Gastrocnemius medialis (tissue), 4 donors: ENCODE measurements around the gene IGSF8. TPM values are rescaled to one million over a fixed set of nuclear protein-coding genes. Genes with fewer than 3 reads are reported as not detected.

Source experiments
- ATAC-seq, 2 donors: fragments of 150-250 bp; one replicate each; pipeline ENCODE4 v1.9.1; 2016
- DNase-seq, 2 donors: peaks; one replicate each; pipeline ENCODE4 v3.0.0-alpha.2; 2019
- H3K27ac ChIP-seq, 4 donors: fragments of 200-600 bp; sonication (generic); 1 replicate in 1 of 4; 2 replicates in 3 of 4; pipeline ENCODE4 v1.5.1; 2016 to 2018; ENCODE audit warnings: mild to moderate bottlenecking in 2 of 4, moderate library complexity in 1 of 4
- H3K27me3 ChIP-seq, 3 donors: fragments of 200-600 bp; sonication (generic) in 2 of 3; 1 replicate in 1 of 3; 2 replicates in 2 of 3; pipeline versions ENCODE4 v1.5.1 to v1.6.0; 2016 to 2019; ENCODE audit warnings: mild to moderate bottlenecking in 1 of 3, moderate library complexity in 1 of 3
- H3K36me3 ChIP-seq, 2 donors: fragments of 200-600 bp; sonication (generic) in 1 of 2; one replicate each; pipeline ENCODE4 v1.5.1; 2017 to 2018
- H3K4me1 ChIP-seq, 2 donors: fragments of 200-600 bp; sonication (generic) in 1 of 2; one replicate each; pipeline ENCODE4 v1.5.1; 2016 to 2017; ENCODE audit warnings: mild to moderate bottlenecking in 2 of 2
- H3K4me3 ChIP-seq, 4 donors: fragments of 200-600 bp; sonication (generic) in 3 of 4; 1 replicate in 1 of 4; 2 replicates in 3 of 4; pipeline ENCODE4 v1.5.1; 2016 to 2019; ENCODE audit warnings: mild to moderate bottlenecking in 2 of 4
- H3K9me3 ChIP-seq, 3 donors: fragments of 200-600 bp; sonication (generic) in 2 of 3; 1 replicate in 1 of 3; 2 replicates in 2 of 3; pipeline ENCODE4 v1.5.1; 2016 to 2019
- POLR2A ChIP-seq, 2 donors: fragments of 450-650 bp; IDR thresholded peaks; one replicate each; pipeline ENCODE4 v1.6.1; 2017; ENCODE audit warnings: antibody characterized with exemption in 2 of 2, mild to moderate bottlenecking in 2 of 2, moderate library complexity in 2 of 2
- in situ Hi-C, 4 donors: fragments of 200-750 bp; cut with MboI; loops; one replicate each; pipeline versions ENCODE4 v1.15.0 to v1.8.0; 2017; ENCODE audit warnings: low sequenced_read_pairs in 4 of 4
- intact Hi-C: fragments of 100-400 bp; cut with DNase I; formaldehyde crosslinking; loops from one replicate; pipeline ENCODE4 v1.15.1; 2023; ENCODE audit warnings: low total_unique reads
- total RNA-seq, 4 donors: library from RNA; depleted of rRNA; stranded (reverse); fragments of >200 nt; gene quantifications; one replicate each; pipeline versions ENCODE4 v1.1.0 to v1.2.3, GENCODE V29; 2016
- TF ChIP-seq, protein P1 (sequence below), 5 experiments: fragments of 450-650 bp in 3 of 5; fragments of 200-600 bp in 2 of 5; sonication (generic) in 2 of 5; IDR thresholded peaks in 4 of 5; conservative IDR thresholded peaks in 1 of 5; 1 replicate in 4 of 5; 2 replicates in 1 of 5; pipeline ENCODE4 v1.5.1; 2016 to 2019; ENCODE audit warnings: antibody characterized with exemption in 5 of 5, mild to moderate bottlenecking in 3 of 5, moderate library complexity in 3 of 5

The IGSF8 gene
- total RNA-seq, 4 donors from 2014 or later: 3.4 to 12.8 (median 8.7) TPM

DNA sequence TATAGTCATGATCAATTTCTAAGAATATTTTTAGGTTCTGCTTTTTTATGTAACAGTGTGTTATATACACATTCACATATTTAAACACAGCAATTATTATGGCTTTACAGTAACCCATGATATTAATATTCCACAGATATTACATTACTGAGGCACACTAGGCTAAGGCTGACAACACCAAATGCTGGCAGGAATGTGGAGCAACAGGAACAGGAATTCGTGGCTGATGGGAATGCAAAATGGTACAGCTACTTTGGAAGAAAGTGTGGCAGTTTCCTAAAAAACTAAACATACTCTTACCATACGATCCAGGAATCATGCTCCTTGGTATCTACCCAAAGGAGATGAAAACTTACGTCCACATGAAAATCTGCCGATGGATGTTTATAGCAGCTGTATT lies 19.0 kb downstream of the IGSF8 start:
- ATAC-seq (no peak), DNase-seq (no peak)
- intact Hi-C loops: loop anchor here (2.0 kb wide), 1 partner anchor 33 kb away; no protein-coding TSS in a partner anchor
- in situ Hi-C loops: loop anchor here in 2 of 4 donors (25.0 kb wide), 2 partner anchors 208 to 283 kb away; partner anchors contain the start of genes NHLH1 (in 2 of the 2) and PEX19 (in 1 of the 2)
- peaks cover 0 to 13% of the 10 kb centered on the region in 2 donors for H3K4me1 ChIP-seq
- H3K4me3 ChIP-seq: no peak overlapping the region
- no peaks in the 10 kb centered on the region for H3K9me3 ChIP-seq
- H3K27me3 ChIP-seq: peaks cover 0 to 16% (median 3%) of the 10 kb centered on the region in 3 donors
- no peak overlapping the region for H3K27ac ChIP-seq
- H3K36me3 ChIP-seq: no peaks in the 10 kb centered on the region
- TF ChIP-seq, protein P1, sequence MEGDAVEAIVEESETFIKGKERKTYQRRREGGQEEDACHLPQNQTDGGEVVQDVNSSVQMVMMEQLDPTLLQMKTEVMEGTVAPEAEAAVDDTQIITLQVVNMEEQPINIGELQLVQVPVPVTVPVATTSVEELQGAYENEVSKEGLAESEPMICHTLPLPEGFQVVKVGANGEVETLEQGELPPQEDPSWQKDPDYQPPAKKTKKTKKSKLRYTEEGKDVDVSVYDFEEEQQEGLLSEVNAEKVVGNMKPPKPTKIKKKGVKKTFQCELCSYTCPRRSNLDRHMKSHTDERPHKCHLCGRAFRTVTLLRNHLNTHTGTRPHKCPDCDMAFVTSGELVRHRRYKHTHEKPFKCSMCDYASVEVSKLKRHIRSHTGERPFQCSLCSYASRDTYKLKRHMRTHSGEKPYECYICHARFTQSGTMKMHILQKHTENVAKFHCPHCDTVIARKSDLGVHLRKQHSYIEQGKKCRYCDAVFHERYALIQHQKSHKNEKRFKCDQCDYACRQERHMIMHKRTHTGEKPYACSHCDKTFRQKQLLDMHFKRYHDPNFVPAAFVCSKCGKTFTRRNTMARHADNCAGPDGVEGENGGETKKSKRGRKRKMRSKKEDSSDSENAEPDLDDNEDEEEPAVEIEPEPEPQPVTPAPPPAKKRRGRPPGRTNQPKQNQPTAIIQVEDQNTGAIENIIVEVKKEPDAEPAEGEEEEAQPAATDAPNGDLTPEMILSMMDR (IDR thresholded peaks at IDR 0.05 in 4 of 5, conservative IDR thresholded peaks at IDR 0.05 in 1 of 5): no peak
- TF ChIP-seq POLR2A (IDR thresholded peaks at IDR 0.05): no peak

DNA sequence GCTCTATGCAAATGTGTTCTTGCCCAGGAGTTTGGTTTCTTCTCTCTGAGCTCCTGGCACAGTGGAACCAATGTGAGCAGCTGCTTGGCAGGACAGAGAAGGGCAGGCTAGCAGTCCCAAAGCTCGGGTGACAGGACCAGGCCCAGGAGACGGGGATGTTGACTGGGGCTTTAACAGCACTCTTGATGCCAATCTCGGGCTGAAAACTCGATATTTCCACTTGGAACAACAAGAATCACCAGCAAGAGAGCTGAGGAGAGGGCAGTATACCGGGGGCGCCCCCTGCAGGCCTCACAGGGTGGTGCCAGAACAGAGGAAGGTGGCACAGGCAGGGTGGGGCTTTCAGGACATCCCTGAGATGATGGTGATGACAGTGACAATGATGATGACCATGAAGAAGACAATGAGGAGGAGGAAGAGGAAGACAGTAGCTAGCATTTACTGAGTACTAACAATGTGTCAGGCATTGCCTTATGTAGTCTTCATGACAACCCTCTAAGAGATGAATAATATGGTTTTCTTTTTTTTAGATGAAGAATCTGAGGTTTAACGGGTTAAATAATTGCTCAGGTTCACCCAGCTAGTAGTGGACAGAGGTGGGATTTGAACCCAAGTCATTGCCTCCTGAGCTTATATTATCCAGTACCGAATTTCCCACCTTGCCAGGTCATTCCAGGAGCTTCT lies 19.8 kb downstream of the IGSF8 start:
- TF ChIP-seq, protein P1 (IDR thresholded peaks at IDR 0.05 in 4 of 5, conservative IDR thresholded peaks at IDR 0.05 in 1 of 5): peak; percentile 41 to 71 (median 54)
- TF ChIP-seq POLR2A (IDR thresholded peaks at IDR 0.05): no peak
- peaks cover 0 to 16% (median 3%) of the 10 kb centered on the region in 3 donors for H3K27me3 ChIP-seq
- H3K36me3 ChIP-seq: no peaks in the 10 kb centered on the region
- H3K9me3 ChIP-seq: no peaks in the 10 kb centered on the region
- in situ Hi-C loops: loop anchor here in 2 of 4 donors (25.0 kb wide), 2 partner anchors 209 to 284 kb away; partner anchors contain the start of genes NHLH1 (in 2 of the 2) and PEX19 (in 1 of the 2)
- intact Hi-C loops: loop anchor here (2.0 kb wide), 1 partner anchor 32 kb away; no protein-coding TSS in a partner anchor
- ATAC-seq: peak; percentile 63 to 92
- DNase-seq: peak in 1 of 2 donors; percentile 64
- H3K4me1 ChIP-seq: peaks cover 0 to 13% of the 10 kb centered on the region in 2 donors
- no peak overlapping the region for H3K4me3 ChIP-seq
- peak overlapping the region in 2 of 4 donors; percentile 29 to 62 for H3K27ac ChIP-seq

DNA sequence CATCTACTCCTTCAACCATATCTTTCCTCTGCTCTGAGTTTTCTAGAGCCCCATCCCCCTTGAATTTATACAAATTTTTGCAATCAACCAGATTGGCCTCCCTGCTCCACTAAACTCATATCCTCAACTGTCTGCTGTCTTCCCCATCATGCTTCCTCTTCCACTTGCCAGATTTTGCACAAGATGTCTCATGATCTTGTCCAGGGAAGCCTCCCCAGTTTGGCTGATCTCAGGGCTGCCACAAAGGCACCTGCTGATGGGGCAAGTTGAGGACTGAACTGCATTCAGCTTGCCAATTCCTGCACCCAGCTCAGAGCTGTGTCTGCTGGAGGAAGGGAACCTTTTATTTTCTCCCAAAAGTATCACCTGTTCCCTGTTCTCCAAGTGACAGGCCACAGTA lies 20.9 kb downstream of the IGSF8 start:
- in situ Hi-C loops: loop anchor here in 2 of 4 donors (25.0 kb wide), 2 partner anchors 210 to 285 kb away; partner anchors contain the start of genes NHLH1 (in 2 of the 2) and PEX19 (in 1 of the 2)
- TF ChIP-seq POLR2A (IDR thresholded peaks at IDR 0.05): no peak
- TF ChIP-seq, protein P1 (IDR thresholded peaks at IDR 0.05 in 4 of 5, conservative IDR thresholded peaks at IDR 0.05 in 1 of 5): no peak
- Histone ChIP-seq H3K36me3 (no peaks in the 10 kb centered on the region), H3K27me3 (peaks cover 0 to 12% (median 3%) of the 10 kb centered on the region in 3 donors), H3K4me3 (no peak overlapping the region), H3K27ac (no peak overlapping the region), H3K9me3 (no peaks in the 10 kb centered on the region), H3K4me1 (peaks cover 0 to 13% of the 10 kb centered on the region in 2 donors)
- DNase-seq: no peak
- intact Hi-C loops: no loop called here
- ATAC-seq: no peak

DNA sequence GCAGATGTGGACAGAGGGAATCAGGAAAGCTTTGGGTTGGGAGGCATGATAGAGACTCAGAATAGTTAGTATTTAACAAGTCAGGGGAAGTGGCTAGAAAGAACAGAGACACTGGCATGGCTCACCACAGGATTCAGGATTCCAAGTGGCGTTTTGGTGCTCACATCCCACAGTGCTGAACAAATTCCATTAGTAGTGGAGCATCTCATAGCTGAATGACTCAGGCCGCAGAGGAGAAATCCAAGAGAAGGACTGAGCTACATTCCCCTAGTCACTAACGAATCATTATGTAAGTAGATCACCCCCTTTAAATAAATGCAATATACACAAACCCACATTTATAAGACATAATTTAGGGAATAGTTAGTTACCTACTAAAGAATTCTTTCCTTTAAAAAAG lies 22.1 kb downstream of the IGSF8 start:
- no peak for ATAC-seq

More for the DNA sequence above, 22.1 kb downstream of the IGSF8 start:
- Histone ChIP-seq H3K27me3 (peaks cover 0 to 7% (median 0%) of the 10 kb centered on the region in 3 donors), H3K27ac (no peak overlapping the region), H3K36me3 (no peaks in the 10 kb centered on the region), H3K4me3 (no peak overlapping the region), H3K4me1 (peaks cover 0 to 13% of the 10 kb centered on the region in 2 donors), H3K9me3 (no peaks in the 10 kb centered on the region)
- in situ Hi-C loops (loop anchor here in 2 of 4 donors (25.0 kb wide), 2 partner anchors 211 to 286 kb away; partner anchors contain the start of genes NHLH1 (in 2 of the 2) and PEX19 (in 1 of the 2)), intact Hi-C loops (no loop called here)
- TF ChIP-seq, protein P1 (IDR thresholded peaks at IDR 0.05 in 4 of 5, conservative IDR thresholded peaks at IDR 0.05 in 1 of 5): no peak
- TF ChIP-seq POLR2A (IDR thresholded peaks at IDR 0.05): no peak
- no peak for DNase-seq
